DND-41 (cell line): ENCODE measurements around the gene TADA2A.

ENCODE experiments used
- EZH2 ChIP-seq: IDR thresholded peaks from 3 replicates; pipeline ENCODE4 v1.6.1; 2012; ENCODE audit warnings: borderline replicate concordance, low read depth, mild to moderate bottlenecking, moderate library complexity, low read length, inconsistent platforms; ENCODE audit not compliant: severe bottlenecking
- TF ChIP-seq, protein P1 (sequence below): IDR thresholded peaks from 2 replicates; pipeline ENCODE4 v1.5.1; 2012; ENCODE audit warnings: borderline replicate concordance, low read length, moderate library complexity, mild to moderate bottlenecking; ENCODE audit not compliant: poor library complexity, severe bottlenecking; ENCODE audit errors: extremely low read depth

GRCh38 chr17:37361543-37361942, 45.1 kb upstream of the TADA2A start:
- TF ChIP-seq, protein P1, sequence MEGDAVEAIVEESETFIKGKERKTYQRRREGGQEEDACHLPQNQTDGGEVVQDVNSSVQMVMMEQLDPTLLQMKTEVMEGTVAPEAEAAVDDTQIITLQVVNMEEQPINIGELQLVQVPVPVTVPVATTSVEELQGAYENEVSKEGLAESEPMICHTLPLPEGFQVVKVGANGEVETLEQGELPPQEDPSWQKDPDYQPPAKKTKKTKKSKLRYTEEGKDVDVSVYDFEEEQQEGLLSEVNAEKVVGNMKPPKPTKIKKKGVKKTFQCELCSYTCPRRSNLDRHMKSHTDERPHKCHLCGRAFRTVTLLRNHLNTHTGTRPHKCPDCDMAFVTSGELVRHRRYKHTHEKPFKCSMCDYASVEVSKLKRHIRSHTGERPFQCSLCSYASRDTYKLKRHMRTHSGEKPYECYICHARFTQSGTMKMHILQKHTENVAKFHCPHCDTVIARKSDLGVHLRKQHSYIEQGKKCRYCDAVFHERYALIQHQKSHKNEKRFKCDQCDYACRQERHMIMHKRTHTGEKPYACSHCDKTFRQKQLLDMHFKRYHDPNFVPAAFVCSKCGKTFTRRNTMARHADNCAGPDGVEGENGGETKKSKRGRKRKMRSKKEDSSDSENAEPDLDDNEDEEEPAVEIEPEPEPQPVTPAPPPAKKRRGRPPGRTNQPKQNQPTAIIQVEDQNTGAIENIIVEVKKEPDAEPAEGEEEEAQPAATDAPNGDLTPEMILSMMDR, result no peak
- TF ChIP-seq EZH2, result no peak
